NCI-H2107 treated with DMSO at 0.1 percent for 48 hours (cell line): ENCODE results near the gene GPR156.
A peak's percentile ranks its signal among the peaks of the same experiment; 100 is the strongest.

Experiments used
- DNase-seq: peaks from one replicate; lab custom pipeline; 2025; ENCODE audit not compliant: unreplicated experiment; lab: John Stamatoyannopoulos, UW

The GPR156 gene

GRCh38 chr3:120198305-120198878 lies 86.6 kb downstream of the GPR156 start:
- peak; percentile 34 for DNase-seq

- no peak for DNase-seq
Observed at GRCh38 chr3:120196812-120197211, 88.2 kb downstream of the GPR156 start.

- DNase-seq = no peak
Observed at GRCh38 chr3:120196333-120196732, 88.7 kb downstream of the GPR156 start.

- DNase-seq = no peak
Observed at GRCh38 chr3:120193554-120193953, 91.5 kb downstream of the GPR156 start.

- DNase-seq = no peak
Observed at GRCh38 chr3:120192579-120192978, 92.4 kb downstream of the GPR156 start.

- no peak for DNase-seq
Observed at GRCh38 chr3:120192159-120192558, 92.9 kb downstream of the GPR156 start.

GRCh38 chr3:120182613-120183511 lies 102.2 kb downstream of the GPR156 start:
- DNase-seq = peak; percentile 24

- peak; percentile 17 for DNase-seq
Observed at GRCh38 chr3:120181632-120182031, 103.4 kb downstream of the GPR156 start.

GRCh38 chr3:120180731-120181412 lies 104.2 kb downstream of the GPR156 start:
- DNase-seq = no peak

- peak; percentile 27 for DNase-seq
Observed at GRCh38 chr3:120177707-120178306, 107.2 kb downstream of the GPR156 start.

GRCh38 chr3:120177151-120177550 lies 107.9 kb downstream of the GPR156 start:
- DNase-seq = peak; percentile 13

GRCh38 chr3:120174811-120175539 lies 110.0 kb downstream of the GPR156 start:
- DNase-seq = no peak

- peak; percentile 60 for DNase-seq
Observed at GRCh38 chr3:120173056-120173675, 111.9 kb downstream of the GPR156 start.

GRCh38 chr3:120172070-120172469 lies 113.0 kb downstream of the GPR156 start:
- no peak for DNase-seq

- peak; percentile 63 for DNase-seq
Observed at GRCh38 chr3:120171134-120171873, 113.7 kb downstream of the GPR156 start.

- peak; percentile 55 for DNase-seq
Observed at GRCh38 chr3:120170223-120170622, 114.8 kb downstream of the GPR156 start.

GRCh38 chr3:120169407-120169806 lies 115.6 kb downstream of the GPR156 start:
- DNase-seq = no peak

GRCh38 chr3:120168611-120169010 lies 116.4 kb downstream of the GPR156 start:
- DNase-seq = no peak

GRCh38 chr3:120168038-120168437 lies 117.0 kb downstream of the GPR156 start:
- DNase-seq = no peak

GRCh38 chr3:120167488-120167887 lies 117.5 kb downstream of the GPR156 start:
- no peak for DNase-seq
